Measurements from ENCODE around the gene CDK5. TPM values are rescaled to one million over a fixed set of nuclear protein-coding genes. Genes with fewer than 3 reads are reported as not detected.
A peak's percentile ranks its signal among the peaks of the same experiment; 100 is the strongest.

The CDK5 gene
- total and polyA plus RNA-seq, 9 of the 15 experiments (the other 6 are each of a cell fraction or from before 2014, with no cell fraction given) = 3.2 to 38.0 (median 27.5) TPM

GRCh38 chr7:151010307-151011096, 47.2 kb downstream of the CDK5 start (continued):
- TF ChIP-seq PTTG1 (tag; IDR thresholded peaks at IDR 0.05; ENCODE audit: low read depth) (no peak), TFAM (CRISPR knock-in tag; conservative IDR thresholded peaks at IDR 0.05) (no peak), MAZ (CRISPR knock-in tag; conservative IDR thresholded peaks at IDR 0.05 in 1 of 2, IDR thresholded peaks at IDR 0.05 in 1 of 2) (peak; percentile 58 to 72), GATAD2B (IDR thresholded peaks at IDR 0.05; ENCODE audit: borderline replicate concordance) (no peak), FOXP1 (CRISPR knock-in tag; IDR thresholded peaks at IDR 0.05) (no peak), CHD4 (IDR thresholded peaks at IDR 0.05; ENCODE audit: insufficient read depth, insufficient replicate concordance, low read depth, low read length, poor library complexity, severe bottlenecking) (no peak), KLF16 (IDR thresholded peaks at IDR 0.05) (no peak), NR2C1 (IDR thresholded peaks at IDR 0.05) (no peak), NR2C1 (tag; IDR thresholded peaks at IDR 0.05) (peak; percentile 41; the same call in 1 of the 2 replicates), CREB3 (tag; conservative IDR thresholded peaks at IDR 0.05; ENCODE audit: low read depth) (no peak), ZNF609 (CRISPR knock-in tag; IDR thresholded peaks at IDR 0.05; ENCODE audit: borderline replicate concordance) (no peak), HOXB6 (CRISPR knock-in tag; IDR thresholded peaks at IDR 0.05; ENCODE audit: borderline replicate concordance) (no peak), BRD9 (IDR thresholded peaks at IDR 0.05; ENCODE audit: low read depth, partially characterized antibody) (no peak), CAMTA2 (CRISPR knock-in tag; conservative IDR thresholded peaks at IDR 0.05) (no peak; the same call in 1 of the 2 replicates)
- TF ChIP-seq, protein P1, sequence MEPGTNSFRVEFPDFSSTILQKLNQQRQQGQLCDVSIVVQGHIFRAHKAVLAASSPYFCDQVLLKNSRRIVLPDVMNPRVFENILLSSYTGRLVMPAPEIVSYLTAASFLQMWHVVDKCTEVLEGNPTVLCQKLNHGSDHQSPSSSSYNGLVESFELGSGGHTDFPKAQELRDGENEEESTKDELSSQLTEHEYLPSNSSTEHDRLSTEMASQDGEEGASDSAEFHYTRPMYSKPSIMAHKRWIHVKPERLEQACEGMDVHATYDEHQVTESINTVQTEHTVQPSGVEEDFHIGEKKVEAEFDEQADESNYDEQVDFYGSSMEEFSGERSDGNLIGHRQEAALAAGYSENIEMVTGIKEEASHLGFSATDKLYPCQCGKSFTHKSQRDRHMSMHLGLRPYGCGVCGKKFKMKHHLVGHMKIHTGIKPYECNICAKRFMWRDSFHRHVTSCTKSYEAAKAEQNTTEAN (CRISPR knock-in tag; IDR thresholded peaks at IDR 0.05) = no peak
- TF ChIP-seq, protein P2, sequence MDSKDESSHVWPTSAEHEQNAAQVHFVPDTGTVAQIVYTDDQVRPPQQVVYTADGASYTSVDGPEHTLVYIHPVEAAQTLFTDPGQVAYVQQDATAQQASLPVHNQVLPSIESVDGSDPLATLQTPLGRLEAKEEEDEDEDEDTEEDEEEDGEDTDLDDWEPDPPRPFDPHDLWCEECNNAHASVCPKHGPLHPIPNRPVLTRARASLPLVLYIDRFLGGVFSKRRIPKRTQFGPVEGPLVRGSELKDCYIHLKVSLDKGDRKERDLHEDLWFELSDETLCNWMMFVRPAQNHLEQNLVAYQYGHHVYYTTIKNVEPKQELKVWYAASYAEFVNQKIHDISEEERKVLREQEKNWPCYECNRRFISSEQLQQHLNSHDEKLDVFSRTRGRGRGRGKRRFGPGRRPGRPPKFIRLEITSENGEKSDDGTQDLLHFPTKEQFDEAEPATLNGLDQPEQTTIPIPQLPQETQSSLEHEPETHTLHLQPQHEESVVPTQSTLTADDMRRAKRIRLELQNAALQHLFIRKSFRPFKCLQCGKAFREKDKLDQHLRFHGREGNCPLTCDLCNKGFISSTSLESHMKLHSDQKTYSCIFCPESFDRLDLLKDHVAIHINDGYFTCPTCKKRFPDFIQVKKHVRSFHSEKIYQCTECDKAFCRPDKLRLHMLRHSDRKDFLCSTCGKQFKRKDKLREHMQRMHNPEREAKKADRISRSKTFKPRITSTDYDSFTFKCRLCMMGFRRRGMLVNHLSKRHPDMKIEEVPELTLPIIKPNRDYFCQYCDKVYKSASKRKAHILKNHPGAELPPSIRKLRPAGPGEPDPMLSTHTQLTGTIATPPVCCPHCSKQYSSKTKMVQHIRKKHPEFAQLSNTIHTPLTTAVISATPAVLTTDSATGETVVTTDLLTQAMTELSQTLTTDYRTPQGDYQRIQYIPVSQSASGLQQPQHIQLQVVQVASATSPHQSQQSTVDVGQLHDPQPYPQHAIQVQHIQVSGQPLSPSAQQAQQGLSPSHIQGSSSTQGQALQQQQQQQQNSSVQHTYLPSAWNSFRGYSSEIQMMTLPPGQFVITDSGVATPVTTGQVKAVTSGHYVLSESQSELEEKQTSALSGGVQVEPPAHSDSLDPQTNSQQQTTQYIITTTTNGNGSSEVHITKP (IDR thresholded peaks at IDR 0.05; ENCODE audit: partially characterized antibody) = no peak

All from K562 (cell line).